Bone marrow (tissue), 2 donors: ENCODE measurements around the gene BACE2.

Experiments used
- DNase-seq, 2 donors: peaks; one replicate each; lab custom pipeline; 2025; lab: John Stamatoyannopoulos, UW

BACE2 gene

GRCh38 chr21:41167348-41168342, at the start of gene BACE2:
Gene BACE2, plus strand, starts transcription at chr21:41168160. Its CDS starts 104 bp downstream, at chr21:41168264.
- no peak for DNase-seq

- no peak for DNase-seq
Observed at GRCh38 chr21:41119901-41120300, 48.1 kb upstream of the BACE2 start.

GRCh38 chr21:41120997-41121396, 47.0 kb upstream of the BACE2 start:
- DNase-seq, result no peak

GRCh38 chr21:41121785-41122415, 46.1 kb upstream of the BACE2 start:
- peak; percentile 1 to 2 for DNase-seq

- DNase-seq, result no peak
Observed at GRCh38 chr21:41124641-41125201, 43.2 kb upstream of the BACE2 start.

GRCh38 chr21:41128981-41129380, 39.0 kb upstream of the BACE2 start:
- no peak for DNase-seq

GRCh38 chr21:41130883-41131282, 37.1 kb upstream of the BACE2 start:
- no peak for DNase-seq

- no peak for DNase-seq
Observed at GRCh38 chr21:41133874-41134522, 34.0 kb upstream of the BACE2 start.

GRCh38 chr21:41135746-41136145, 32.2 kb upstream of the BACE2 start:
- no peak for DNase-seq

GRCh38 chr21:41136286-41136685, 31.7 kb upstream of the BACE2 start:
- no peak for DNase-seq

- no peak for DNase-seq
Observed at GRCh38 chr21:41137401-41137800, 30.6 kb upstream of the BACE2 start.

- DNase-seq, result no peak
Observed at GRCh38 chr21:41137889-41138288, 30.1 kb upstream of the BACE2 start.

- no peak for DNase-seq
Observed at GRCh38 chr21:41138711-41139110, 29.2 kb upstream of the BACE2 start.

GRCh38 chr21:41139275-41139674, 28.7 kb upstream of the BACE2 start:
- no peak for DNase-seq

- no peak for DNase-seq
Observed at GRCh38 chr21:41139951-41140350, 28.0 kb upstream of the BACE2 start.

- no peak for DNase-seq
Observed at GRCh38 chr21:41141031-41141457, 26.9 kb upstream of the BACE2 start.

- DNase-seq, result no peak
Observed at GRCh38 chr21:41142051-41142795, 25.7 kb upstream of the BACE2 start.

GRCh38 chr21:41143596-41144325, 24.2 kb upstream of the BACE2 start:
- DNase-seq, result no peak

- no peak for DNase-seq
Observed at GRCh38 chr21:41147096-41147978, 20.6 kb upstream of the BACE2 start.

GRCh38 chr21:41147979-41148355, 20.0 kb upstream of the BACE2 start:
- DNase-seq, result no peak
